NCI-H526 treated with DMSO at 0.1 percent for 48 hours (cell line): Measurements from ENCODE around the gene STIL.
"Not testable (repeated sequence)": the region's sequence is repeated elsewhere in the genome, so short reads cannot be mapped to it uniquely, and the experiment has no call there.

ENCODE experiments used
- DNase-seq: peaks from one replicate; lab custom pipeline; 2025; lab: John Stamatoyannopoulos, UW

STIL gene

GRCh38 chr1:47319968-47320367 is 6.0 kb upstream of the STIL start:
- DNase-seq: not testable (repeated sequence)

- DNase-seq: no peak
These were observed 3.9 kb upstream of the STIL start for GRCh38 chr1:47317841-47318240.

- no peak for DNase-seq
These were observed 4.5 kb downstream of the STIL start for GRCh38 chr1:47309427-47309826.

- no peak for DNase-seq
These were observed 11.5 kb downstream of the STIL start for GRCh38 chr1:47302472-47302871.

- DNase-seq: no peak
These were observed 15.8 kb downstream of the STIL start for GRCh38 chr1:47298025-47298699.

- DNase-seq: no peak
These were observed 18.4 kb downstream of the STIL start for GRCh38 chr1:47295579-47295978.

- not testable (repeated sequence) for DNase-seq
These were observed 19.1 kb downstream of the STIL start for GRCh38 chr1:47294863-47295262.

- not testable (repeated sequence) for DNase-seq
These were observed 25.8 kb downstream of the STIL start for GRCh38 chr1:47288116-47288515.

- DNase-seq: no peak
These were observed 33.8 kb downstream of the STIL start for GRCh38 chr1:47280142-47280541.

GRCh38 chr1:47276850-47277249 is 37.1 kb downstream of the STIL start:
- no peak for DNase-seq

- DNase-seq: not testable (repeated sequence)
These were observed 38.1 kb downstream of the STIL start for GRCh38 chr1:47275811-47276210.

GRCh38 chr1:47265529-47265928 is 48.4 kb downstream of the STIL start:
- DNase-seq: not testable (repeated sequence)

- no peak for DNase-seq
These were observed 51.0 kb downstream of the STIL start for GRCh38 chr1:47262787-47263413.

- DNase-seq: no peak
These were observed 56.7 kb downstream of the STIL start for GRCh38 chr1:47257224-47257623.

- DNase-seq: no peak
These were observed 61.2 kb downstream of the STIL start for GRCh38 chr1:47252795-47253194.

GRCh38 chr1:47252369-47252768 is 61.6 kb downstream of the STIL start:
- no peak for DNase-seq

GRCh38 chr1:47249755-47250154 is 64.2 kb downstream of the STIL start:
- DNase-seq: no peak

GRCh38 chr1:47244339-47244862 is 69.5 kb downstream of the STIL start:
- DNase-seq: no peak

- no peak for DNase-seq
These were observed 70.0 kb downstream of the STIL start for GRCh38 chr1:47243910-47244309.

GRCh38 chr1:47241114-47242113 is 72.5 kb downstream of the STIL start:
- no peak for DNase-seq

GRCh38 chr1:47238935-47239592 is 74.9 kb downstream of the STIL start:
- DNase-seq: no peak

GRCh38 chr1:47235806-47236205 is 78.1 kb downstream of the STIL start:
- no peak for DNase-seq
